PC-9 (cell line): ENCODE measurements around the gene BABAM1.

Source experiments
- EZH2 ChIP-seq: fragments of 200-600 bp; sonication (generic); IDR thresholded peaks from 2 replicates; pipeline ENCODE4 v1.8.0; 2017; ENCODE audit warnings: antibody characterized with exemption, low read depth
- TF ChIP-seq, protein P1 (sequence below): fragments of 200-600 bp; sonication (generic); conservative IDR thresholded peaks from 2 replicates; pipeline ENCODE4 v1.6.1; 2017; ENCODE audit warnings: mixed run types, antibody characterized with exemption, mild to moderate bottlenecking, moderate library complexity

DNA sequence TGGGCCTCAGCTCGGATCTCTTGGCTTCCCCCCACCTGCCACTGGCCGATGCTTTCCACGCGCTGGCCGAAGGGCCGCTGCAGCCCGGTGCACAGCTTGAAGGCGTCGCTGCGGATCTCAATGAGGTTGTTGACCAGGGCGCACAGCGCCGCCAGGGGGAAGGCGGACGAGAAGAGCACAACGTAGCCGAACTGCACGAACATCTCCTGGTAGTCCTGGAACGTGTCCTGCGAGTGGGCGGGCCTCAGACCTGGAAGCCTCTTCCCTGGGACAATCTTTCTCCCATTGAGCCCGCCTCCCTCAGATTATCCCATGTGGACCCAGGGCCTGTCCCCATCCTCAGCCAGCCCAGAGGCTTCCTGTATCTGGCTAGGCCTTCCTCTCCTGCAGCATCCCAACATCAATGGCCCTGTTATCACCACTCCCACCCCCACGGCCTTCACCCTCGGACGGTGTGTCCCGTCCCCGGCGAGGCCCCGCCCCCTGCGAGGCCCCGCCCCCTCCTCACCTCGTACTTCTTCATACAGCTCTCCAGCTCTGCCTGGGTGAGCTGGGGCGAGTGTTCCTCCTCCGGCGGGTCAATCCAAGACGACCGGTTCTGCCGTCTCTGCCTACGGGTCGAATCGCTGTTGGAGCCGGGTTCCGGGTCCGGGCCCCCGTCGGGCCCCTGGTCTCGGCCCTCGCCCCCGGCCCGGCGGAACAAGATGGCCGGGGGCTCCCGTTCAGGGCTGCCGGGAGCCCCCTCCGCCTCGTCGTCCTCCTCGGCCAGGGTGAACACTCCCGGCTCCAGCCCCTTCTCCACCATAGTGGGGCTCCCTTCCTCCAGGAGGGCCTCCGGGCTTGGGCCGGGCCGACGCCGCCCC, 60.6 kb downstream of the BABAM1 start:
- TF ChIP-seq, protein P1, sequence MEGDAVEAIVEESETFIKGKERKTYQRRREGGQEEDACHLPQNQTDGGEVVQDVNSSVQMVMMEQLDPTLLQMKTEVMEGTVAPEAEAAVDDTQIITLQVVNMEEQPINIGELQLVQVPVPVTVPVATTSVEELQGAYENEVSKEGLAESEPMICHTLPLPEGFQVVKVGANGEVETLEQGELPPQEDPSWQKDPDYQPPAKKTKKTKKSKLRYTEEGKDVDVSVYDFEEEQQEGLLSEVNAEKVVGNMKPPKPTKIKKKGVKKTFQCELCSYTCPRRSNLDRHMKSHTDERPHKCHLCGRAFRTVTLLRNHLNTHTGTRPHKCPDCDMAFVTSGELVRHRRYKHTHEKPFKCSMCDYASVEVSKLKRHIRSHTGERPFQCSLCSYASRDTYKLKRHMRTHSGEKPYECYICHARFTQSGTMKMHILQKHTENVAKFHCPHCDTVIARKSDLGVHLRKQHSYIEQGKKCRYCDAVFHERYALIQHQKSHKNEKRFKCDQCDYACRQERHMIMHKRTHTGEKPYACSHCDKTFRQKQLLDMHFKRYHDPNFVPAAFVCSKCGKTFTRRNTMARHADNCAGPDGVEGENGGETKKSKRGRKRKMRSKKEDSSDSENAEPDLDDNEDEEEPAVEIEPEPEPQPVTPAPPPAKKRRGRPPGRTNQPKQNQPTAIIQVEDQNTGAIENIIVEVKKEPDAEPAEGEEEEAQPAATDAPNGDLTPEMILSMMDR, result peak; percentile 70
- TF ChIP-seq EZH2, result no peak
